ENCODE data around the gene BET1L.

Gene BET1L

DNA sequence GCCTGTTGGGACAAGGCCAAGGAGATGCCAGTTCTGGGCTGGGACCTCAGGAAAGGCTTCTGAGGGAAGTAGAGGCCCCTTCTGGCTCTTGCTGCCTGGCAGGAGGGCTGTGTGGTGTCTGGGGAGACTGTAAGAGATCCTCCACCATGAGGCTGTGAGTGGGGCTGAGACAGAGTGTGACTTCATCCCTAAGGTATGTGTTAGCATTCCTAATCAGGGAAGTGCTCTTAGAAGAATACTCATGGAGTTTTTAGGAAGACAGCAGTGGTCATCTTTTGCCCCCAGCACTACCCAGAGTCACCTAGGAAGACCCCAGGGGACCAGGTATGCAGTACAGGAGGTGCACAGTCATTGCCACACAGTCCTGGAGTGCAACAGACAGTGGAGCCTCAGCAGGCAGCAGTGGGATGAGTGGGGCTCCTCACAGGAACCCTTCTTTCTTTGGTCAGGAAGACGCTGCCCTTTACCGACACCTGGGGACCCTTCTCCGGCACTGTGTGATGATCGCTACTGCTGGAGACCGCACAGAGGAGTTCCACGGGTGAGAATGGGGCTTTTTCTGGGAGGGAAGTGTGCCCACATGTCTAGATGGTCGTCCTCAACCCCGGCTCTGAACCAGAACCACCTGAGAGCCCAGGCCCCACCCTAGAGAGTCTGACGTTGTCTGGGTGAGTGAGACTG is 3.1 kb upstream of the BET1L start:
- DNase-seq (ENCODE audit: low read depth, low spot score) = no peak

DNA sequence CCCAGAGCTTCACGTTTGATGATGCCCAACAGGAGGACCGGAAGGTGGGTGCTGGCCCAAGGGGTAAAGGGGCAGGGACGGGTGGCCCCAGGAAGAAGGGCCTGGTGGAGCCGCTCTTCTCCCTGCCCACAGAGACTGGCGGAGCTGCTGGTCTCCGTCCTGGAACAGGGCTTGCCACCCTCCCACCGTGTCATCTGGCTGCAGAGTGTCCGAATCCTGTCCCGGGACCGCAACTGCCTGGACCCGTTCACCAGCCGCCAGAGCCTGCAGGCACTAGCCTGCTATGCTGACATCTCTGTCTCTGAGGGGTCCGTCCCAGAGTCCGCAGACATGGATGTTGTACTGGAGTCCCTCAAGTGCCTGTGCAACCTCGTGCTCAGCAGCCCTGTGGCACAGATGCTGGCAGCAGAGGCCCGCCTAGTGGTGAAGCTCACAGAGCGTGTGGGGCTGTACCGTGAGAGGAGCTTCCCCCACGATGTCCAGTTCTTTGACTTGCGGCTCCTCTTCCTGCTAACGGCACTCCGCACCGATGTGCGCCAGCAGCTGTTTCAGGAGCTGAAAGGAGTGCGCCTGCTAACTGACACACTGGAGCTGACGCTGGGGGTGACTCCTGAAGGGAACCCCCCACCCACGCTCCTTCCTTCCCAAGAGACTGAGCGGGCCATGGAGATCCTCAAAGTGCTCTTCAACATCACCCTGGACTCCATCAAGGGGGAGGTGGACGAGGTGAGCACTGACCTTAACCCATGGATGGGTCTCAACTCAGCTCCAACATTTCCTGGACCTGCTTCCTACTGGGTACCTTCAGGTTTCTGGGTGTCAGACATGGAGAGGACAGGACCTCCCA is 2.3 kb upstream of the BET1L start:
- no peak for DNase-seq (ENCODE audit: low read depth, low spot score)

DNA sequence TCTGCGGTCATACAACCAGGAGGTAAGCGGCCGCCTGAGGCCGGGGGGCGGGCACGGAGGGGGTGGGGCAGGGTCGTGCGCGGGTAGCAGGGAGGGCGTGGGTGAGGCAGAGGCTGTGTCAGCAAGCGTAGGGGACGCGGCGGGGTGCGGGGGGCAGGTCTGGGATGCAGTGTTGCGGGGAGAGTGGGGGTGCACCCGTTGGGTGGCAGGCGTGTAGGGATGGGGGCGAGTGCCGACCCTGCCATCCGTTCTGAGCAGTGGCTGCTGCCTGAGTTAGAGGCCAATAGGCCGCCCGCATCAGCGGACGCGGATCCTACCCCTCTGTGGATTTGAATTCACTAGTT is 1.7 kb upstream of the BET1L start:
- no peak for DNase-seq (ENCODE audit: low read depth, low spot score)

GRCh38 chr11:208181-208916 is 1.1 kb upstream of the BET1L start:
- DNase-seq (ENCODE audit: low read depth, low spot score) = peak; percentile 66

- DNase-seq (ENCODE audit: low read depth, low spot score) = no peak
Measured at GRCh38 chr11:207863-208180, 623 bp upstream of the BET1L start.

- DNase-seq (ENCODE audit: low read depth, low spot score) = no peak
Measured at GRCh38 chr11:206526-207207, 532 bp downstream of the BET1L start.

GRCh38 chr11:206002-206384 is 1.2 kb downstream of the BET1L start:
- no peak for DNase-seq (ENCODE audit: low read depth, low spot score)

DNA sequence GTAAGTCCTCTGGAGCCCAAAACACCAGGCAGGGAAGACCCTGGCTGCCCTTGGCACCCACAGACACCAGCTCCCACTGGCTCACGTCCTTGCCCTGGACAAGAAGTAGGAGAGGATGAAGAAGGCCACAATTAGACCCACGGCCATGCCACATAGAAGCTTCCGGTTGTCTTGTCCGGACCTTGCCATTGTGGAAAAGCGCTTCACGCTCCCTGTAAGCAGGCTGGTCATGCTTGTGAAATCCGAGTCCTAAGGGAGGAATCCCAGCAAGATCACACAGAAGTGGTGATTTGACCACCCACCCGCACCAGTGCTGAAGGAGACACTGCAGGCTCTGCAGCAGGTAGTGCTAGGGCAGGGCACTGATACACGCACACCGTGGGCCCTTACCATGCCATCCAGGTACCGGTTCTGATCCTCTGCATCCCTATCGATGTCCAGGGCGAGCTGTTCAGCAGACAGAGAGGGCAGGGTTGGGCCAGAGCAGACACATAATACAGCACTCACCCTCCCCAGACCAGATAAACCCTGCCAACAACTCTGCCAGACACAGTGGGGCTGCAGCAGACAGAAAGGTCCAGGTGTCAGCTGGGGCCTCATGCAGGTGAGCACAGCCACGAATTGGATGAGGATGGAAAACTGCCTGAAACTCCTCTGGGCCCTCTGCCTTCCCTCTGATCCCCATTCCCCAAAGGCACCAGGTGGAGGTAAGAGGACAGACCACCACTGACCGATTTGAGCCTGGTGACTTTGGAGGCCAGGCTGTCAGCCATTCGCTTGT is 1.8 kb downstream of the BET1L start:
- DNase-seq (ENCODE audit: low read depth, low spot score) = no peak

DNA sequence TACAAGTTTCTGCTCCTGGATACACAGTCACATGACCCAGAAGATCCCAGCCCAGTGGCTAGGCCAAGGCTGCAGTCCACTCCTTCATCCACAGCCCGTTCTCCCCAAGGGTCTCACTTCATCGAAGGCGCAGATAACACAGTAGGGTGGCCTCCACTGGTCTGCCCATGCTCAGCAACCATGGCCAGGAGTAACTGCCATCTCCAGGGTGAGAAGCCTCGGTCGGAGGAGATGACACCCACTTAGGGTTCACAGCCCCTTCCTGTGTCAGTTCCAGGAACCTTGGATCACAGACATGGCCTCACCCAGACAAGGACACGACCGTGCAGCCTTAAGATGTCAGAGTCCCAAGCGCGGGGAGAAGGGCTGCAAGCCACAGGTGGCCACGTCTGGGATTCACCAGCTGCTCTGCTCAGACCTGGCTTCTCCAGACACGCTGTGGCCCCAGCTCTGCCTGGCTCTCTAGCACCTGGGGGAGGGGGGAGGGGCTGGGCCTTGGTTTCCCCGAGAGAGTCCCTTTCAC is 2.6 kb downstream of the BET1L start:
- no peak for DNase-seq (ENCODE audit: low read depth, low spot score)

- no peak for DNase-seq (ENCODE audit: low read depth, low spot score)
Measured at GRCh38 chr11:203945-204586, 3.1 kb downstream of the BET1L start.

DNA sequence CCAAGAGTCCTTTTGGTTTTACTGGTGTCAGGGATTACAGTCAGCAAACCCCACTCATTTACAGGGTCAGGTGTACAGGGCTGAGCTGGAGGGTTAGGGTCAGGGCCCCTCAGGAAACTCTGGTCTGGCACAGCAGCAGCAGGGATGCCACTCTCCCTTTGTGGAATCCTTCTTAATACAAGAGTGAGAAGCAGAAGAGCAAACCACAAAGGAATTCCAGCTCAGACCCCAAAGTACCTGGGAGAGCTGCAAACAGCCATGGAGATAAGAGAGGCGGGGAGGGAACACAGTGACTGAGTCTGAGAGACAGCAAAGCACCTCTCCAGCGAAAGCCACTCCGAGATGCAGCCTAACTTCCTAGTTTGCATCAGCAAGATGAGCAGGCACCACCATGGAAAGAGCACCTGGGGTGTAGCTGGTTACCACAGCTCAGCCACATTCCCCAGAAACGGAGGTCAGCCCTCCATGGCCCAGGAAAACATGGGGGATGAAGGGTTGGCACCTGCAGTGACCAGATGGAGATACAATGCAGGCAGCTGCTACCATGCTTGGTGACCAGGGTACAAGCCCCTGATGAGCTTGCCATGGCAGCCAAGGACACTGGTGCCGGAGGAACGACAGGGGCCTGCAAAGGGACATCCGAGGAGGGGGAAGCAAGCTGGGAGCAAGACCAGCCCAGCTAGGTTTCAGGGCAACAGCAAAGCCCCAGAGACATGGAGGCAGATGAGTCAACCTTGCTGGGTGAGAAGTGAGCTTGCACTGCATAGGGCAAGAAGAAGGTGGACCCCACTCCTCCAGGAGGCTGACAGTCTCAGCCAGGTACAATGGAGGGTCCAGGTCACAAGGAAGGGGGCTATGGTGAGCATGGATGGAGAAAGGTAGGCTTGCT is 3.9 kb downstream of the BET1L start:
- DNase-seq (ENCODE audit: low read depth, low spot score) = no peak

GRCh38 chr11:202490-202889 is 4.7 kb downstream of the BET1L start:
- DNase-seq (ENCODE audit: low read depth, low spot score) = no peak

GRCh38 chr11:201966-202365 is 5.2 kb downstream of the BET1L start:
- DNase-seq (ENCODE audit: low read depth, low spot score) = no peak

DNA sequence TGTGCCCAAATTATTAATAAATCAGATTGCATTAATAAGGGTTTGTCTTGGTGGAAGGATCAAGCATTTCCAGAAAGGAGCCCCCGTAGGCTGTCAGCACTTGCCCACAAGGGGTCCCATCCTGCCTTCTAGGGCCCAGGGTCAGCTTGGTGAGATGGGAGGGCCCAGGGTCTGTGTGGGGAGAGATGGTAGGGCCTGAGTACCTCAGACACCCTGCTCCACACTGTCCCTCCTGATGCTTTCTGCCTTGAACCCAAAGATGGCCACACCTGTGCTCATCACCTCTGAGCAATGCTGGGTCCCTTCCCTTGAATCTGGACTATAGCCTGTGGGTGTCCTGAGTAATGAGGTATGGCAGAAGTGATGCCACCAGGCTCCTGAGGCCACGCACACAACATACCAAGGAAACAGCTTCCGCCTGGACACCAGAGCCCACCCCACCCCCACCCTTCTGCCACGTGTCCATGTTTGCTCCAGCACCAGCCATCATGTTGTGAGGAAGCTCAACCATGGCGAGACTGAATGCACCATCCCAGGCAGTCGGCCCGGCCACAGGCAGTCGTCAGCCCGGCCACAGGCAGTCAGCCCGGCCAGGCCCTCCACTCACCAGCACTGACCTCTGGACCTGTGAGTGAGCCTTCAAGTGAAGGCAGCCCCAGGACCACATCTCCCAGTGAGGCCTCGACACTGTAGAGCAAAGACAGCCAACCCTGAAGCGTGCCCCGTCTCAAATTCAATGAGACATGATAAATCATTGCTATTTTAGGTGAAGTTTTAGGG is 6.8 kb downstream of the BET1L start:
- no peak for DNase-seq (ENCODE audit: low read depth, low spot score)

GRCh38 chr11:199782-200181 is 7.4 kb downstream of the BET1L start:
- DNase-seq (ENCODE audit: low read depth, low spot score) = no peak

DNA sequence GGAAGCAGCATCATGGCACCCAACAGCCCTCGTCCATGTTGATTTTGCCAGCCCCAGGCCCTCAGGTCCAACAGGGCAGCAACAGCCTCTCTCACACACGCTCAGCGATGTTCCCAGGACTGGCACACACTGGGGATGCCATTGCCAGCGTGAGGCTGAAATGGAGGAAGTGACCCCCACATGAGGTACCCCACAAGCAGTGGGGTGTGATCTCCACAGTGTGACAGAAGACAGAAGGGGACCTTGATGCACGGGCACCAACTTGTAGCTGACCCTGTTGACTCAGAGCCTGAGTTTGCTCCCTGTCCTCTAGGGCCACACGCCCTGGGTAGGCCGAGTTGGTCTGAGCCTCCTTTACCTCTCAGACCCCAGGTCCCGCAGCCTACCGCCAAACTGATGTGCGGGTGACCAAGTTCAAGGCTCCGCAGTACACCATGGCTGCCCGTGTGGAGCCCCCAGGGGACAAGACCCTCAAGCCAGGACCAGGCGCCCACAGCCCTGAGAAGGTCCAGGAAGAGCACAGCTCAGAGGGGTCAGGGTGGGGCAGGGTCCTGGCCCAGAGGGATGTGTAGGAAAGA is 8.1 kb downstream of the BET1L start:
- DNase-seq (ENCODE audit: low read depth, low spot score) = no peak

- no peak for DNase-seq (ENCODE audit: low read depth, low spot score)
Measured at GRCh38 chr11:198236-198806, 8.9 kb downstream of the BET1L start.

DNA sequence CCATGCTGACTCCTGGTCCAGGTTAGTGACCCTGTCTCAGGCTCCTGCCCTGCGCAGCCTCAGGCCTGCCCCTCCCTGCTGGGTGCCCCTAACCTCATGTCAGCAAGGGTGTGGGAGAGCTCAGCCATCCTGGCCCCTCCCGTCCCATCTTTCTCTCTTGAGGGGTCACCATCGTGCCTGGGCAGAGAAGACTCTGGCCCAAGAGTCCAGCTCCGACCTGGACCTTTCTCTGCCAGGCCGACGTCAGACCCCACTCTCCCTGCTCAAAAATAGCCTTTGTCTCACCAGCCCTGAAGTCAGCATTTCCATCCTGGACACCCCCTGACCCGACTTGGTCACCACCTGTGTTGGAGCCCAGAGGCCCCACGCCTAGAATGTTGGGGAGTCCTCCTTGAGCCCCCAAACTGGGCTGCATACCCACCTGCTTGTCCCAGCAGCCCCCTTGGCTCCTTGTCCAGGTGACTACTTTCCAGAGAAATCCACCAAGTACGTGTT is 9.4 kb downstream of the BET1L start:
- DNase-seq (ENCODE audit: low read depth, low spot score) = no peak

All from activated CD4-positive, CD25-positive, alpha-beta regulatory T cell treated with anti-CD3 and anti-CD28 coated beads, Interleukin-2, amount 50 U/mL, for 16 hours (primary cell).